GM19193 (cell line): Measurements from ENCODE around the gene RBM43.

Experiments used
- POLR2A ChIP-seq: IDR thresholded peaks from 4 replicates; pipeline ENCODE4 v1.6.1; 2011; ENCODE audit not compliant: insufficient read depth, insufficient read length; ENCODE audit errors: extremely low read depth

The RBM43 gene

DNA sequence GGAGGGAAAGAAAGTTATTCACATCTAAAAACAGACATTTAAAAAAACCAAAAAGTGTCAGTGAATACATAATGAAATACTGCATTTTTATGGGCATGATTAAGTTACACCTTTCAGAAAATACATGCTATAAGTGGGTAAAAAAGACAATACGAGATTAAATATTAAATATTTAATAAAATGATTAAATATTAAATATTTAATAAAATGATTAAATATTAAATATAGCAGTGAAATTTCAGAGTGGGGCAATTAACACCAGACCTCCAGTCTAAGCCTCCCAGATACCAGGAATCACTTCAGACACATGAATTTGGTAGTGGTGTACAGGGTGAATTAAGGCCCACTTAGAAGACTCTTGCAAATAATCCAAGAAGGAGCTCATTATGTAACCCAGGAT, 15.5 kb downstream of the RBM43 start:
- TF ChIP-seq POLR2A, result no peak

DNA sequence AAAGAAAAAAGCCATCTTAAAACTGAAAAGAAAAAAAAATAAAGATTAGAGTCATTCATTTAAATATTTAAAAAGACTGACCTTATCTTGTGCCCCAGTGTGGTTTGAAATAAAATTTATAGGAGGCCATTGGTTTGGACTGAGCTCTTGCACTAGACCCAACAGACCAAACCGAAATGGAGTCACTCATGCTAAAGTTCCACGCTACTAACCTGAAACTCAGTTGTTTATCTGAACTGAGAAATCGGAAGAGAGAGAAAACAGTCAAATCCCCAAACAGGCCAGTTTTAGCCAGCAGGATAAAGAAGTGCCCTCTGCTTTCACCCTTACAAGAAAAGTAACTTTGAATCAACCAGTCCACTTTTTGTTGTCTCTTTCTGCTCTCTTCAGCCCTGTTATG, 18.2 kb downstream of the RBM43 start:
- TF ChIP-seq POLR2A, result no peak

DNA sequence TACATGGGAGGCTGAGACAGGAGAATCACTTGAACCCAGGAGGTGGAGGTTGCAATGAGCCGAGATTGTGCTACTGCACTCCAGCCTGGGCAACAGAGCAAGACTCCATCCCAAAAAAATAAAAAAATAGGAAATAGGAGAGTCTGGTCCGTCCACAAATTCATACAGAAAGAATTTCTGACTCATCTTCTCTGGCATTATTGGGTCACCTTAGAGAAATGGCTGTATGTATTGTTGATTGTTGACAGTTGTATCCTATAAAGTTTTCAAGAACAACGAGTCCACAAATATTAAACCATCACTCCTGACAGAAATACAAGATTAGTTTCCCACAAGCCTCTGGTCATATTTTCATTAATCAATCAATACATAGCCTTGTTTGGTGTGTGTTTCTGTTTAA, 20.4 kb downstream of the RBM43 start:
- TF ChIP-seq POLR2A, result no peak

DNA sequence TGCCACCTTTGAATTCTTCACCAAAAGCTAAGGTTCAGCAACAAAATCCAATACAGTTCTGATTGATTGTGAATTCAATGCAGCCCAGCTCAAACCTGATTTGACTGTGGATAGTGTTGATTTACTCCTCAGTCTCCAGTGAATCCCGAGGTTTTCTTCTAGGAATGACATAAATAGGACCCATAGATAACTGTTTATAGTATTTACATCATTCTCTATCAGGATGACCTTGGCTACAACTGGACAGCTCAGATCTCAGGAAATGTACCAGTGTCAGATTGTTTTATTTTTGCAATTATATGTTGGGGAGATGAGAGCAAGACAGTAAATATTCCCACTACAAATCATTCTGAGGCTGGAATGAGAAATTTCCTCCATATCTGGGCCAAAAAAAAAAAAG, 21.2 kb downstream of the RBM43 start:
- no peak for TF ChIP-seq POLR2A

DNA sequence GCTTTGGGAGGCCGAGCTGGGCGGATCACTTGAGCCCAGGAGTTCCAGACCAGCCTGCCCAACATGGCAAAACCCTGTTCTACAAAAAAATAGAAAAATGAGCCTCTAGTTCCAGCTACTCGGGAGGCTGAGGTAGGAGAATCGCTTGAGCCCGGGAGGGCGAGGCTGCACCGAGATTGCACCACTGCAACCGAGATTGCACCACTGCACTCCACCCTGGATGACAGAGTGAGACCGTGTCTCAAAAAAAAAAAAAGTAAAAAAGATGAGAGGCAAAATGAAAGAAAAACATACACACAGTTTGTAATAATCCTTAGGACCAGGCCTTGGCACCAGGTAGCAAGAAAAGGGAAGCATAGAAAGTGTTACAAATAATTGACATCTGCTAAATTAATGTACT, 22.0 kb downstream of the RBM43 start:
- no peak for TF ChIP-seq POLR2A

DNA sequence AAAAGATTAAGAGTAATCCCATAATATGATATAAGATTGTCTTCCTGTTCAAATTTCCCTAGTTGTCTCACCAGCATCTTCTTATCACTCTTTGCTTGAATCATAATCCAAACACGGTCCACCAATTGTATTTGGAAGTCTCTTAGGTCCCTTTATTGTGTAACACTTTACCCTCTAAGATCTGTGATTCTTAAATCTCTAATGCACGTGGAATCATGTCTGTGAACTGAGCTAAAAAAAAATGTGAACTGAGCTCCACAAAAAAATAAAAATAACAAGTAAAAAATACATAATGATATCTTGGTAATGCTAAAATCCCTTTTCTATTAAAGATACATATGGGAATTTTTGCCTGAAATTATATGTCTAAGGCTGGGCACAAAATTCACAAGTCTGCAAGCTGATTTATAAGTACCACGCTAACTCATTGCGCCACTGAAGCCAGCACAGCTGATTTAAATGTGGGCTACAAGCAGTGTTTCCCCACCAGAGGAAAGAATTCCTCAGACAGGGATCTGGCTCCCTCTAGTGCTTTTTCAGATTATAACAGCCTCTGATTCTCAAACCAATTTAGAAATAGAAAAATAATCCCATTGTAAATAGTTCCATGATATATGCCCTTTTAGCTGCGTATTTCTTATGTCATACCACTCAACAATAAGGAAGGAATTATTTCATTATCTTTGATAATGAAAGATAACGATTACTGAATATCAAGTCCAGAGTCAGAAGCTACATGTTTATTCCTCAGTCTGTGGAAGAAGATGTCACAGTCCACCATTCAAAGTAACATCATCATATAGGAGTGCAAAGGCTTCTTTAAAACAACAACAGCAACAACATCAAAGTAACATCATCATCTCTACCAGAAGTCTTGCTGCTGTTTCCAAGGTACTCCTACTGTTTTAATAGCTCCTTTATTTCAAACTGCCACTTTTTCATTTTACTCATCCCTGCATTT, 22.9 kb downstream of the RBM43 start:
- TF ChIP-seq POLR2A, result no peak

DNA sequence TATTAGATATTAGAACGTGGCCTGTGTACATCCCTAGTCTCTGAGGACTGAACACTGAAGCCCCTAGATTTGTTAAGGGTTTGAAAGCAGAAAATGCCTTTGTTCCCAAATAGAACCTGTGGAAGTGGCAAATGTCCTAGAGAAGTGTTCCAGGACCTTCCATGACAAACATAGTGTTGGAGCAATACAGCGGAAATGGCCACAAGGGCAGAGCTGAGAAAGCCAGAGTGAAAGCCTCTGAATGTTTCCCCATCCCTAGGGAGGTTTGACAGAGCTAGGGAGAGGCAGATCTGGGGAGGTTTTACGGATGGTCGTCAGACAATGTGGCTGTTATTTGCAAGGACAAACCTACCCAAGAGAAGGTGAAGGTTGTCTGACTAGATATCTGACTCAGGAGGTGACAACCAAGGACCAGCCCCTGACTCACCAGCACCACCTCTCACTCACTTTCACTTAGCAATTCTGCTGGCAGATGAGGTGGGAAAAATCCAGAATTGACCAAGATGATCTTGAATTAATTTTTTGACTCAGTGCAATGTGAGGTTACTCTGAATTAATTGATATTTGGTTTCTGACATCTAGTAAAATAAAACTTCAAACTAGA, 24.1 kb downstream of the RBM43 start:
- TF ChIP-seq POLR2A, result no peak

DNA sequence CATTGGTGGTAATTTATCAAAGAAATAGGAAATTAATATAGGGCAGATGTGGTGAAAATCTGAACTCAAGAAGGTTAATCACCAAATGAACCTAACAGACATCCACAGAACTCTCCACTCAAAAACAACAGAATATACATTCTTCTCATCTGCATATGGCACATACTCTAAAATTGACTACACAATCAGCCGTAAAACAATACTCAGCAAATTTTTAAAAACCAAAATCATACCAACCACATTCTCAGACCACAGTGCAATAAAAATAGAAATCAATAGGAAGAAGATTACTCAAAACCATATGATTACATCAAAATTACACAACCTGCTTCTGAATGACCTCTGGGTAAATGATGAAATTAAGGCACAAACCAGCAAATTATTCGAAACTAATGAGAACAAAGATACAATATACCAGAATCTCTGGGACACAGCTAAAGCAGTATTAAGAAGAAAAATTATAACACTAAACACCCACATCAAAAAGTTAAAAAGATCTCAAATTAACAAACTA, 31.0 kb downstream of the RBM43 start:
- TF ChIP-seq POLR2A, result no peak

DNA sequence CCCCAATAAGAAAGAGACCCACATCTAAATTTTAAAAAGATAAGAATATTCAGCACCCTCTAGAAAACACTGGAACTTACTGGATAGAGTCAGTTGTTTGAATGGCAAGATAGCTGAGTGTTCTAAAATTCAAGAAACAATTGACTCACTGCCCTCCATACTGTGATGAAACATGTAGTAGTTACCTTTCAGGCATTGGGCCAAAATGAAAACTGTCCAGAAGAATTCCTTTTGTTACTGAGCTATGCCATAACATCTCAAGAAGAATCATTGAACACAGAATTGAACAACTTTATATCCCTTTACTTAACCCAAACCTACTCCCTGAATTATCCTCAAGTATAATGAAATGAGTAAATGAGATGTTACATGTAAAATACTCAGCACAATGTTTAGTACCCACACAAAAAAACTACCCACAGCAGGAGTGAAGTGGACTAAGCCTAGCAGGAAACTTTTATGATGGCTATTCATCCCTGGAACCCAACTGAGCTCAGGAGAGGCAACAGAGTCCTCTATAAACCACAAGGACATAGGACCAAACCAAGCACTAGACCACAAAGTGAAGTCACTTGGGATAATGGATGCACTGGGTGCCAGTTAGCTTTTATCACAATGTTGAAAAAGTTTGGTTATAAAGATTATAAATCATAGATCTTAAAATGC, 32.7 kb downstream of the RBM43 start:
- no peak for TF ChIP-seq POLR2A

DNA sequence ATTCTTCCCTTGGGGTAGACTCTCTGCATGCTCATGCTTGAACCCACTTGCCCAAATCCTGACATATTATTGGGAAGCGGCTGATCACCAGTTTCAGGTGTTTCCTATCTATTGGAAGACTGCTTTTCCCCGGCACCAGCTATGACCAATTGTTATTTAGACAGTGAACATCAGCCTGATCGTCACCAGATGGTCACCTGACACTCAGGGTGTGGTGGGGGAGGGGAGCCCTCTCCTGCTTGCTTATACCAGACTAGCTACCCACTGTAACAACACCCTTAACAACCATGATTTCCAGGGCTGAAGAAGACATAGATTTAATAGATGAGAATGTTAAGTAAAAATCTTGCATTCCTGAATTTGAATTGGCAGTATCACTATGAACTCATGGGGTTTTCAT, 44.3 kb downstream of the RBM43 start:
- no peak for TF ChIP-seq POLR2A

DNA sequence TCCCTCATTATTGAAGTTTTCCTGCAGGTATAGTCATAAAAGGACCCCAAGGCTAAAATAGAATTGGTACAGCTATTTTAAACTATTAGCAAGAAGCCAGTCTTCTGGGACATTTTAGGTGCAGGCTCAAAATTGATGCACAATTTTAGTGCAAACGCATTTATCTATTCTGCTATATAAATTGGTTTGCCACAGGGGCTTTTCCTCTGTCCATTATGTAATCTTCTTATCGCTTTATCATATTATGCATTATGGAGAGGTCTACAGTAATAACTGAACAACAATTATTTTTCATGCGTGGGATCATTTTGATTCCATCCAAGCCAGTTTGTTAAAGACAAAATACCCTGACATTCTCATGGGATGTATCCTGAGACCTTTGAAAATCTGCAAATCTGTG, 54.6 kb downstream of the RBM43 start:
- no peak for TF ChIP-seq POLR2A

DNA sequence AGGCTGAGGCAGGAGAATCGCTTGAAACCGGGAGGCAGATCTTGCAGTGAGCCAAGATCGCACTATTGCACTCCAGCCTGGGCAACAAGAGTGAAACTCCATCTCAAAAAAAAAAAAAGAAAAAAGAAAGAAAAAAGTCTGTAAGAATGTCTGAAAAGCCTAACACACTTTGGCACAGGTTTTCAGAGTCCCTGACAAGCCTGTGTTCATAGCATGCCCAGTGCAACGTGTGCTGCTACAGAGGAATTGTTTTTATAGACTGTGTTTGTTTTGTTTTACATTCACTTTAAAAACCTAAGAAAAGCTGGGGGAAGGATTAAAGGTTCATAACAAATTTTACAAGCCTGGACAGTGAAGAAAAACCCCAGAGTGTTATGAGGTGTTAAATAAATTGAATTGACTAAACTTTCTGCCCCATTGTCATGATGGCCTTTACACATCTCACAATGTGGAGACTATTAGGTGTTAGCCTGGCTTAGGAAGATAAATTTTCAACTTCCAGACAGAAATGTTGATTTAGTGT, 55.2 kb downstream of the RBM43 start:
- no peak for TF ChIP-seq POLR2A

DNA sequence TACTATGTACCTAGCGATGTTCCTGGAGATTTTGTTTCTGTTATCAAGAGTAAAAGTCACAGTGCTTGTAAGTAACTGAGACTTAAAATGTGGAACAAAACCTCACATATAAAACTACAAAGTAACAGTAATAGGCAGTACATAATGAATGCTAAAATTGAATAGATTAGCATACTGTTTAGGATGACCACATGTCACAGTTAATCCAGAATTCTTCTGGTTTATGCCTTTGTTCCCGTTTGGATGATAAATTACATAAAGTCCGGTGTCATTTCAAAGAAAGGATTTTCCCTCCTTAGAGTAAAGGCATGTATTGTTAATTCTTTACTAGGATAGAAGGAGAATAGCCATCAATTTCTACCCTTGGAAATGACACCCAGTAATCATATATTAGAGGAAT, 56.1 kb downstream of the RBM43 start:
- TF ChIP-seq POLR2A, result no peak

DNA sequence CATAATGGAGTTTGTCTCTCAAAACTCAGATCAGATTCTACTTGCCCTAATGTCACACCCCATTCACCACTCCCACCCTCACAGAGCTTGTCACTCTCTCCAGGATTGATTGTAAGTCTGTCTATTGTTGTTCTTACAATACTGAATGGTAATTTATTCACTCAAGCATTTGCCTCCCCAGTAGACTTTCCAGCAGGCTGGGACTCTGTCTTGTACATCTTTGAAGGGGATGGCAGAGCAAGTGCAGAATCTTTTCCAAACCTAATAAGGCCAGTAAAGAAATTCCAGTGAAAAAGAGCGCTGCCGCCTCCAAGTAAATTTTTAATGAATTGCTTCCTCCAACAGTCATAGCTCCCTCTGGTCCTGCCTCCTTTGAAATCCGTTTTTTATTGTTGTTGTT, 56.9 kb downstream of the RBM43 start:
- TF ChIP-seq POLR2A, result no peak

DNA sequence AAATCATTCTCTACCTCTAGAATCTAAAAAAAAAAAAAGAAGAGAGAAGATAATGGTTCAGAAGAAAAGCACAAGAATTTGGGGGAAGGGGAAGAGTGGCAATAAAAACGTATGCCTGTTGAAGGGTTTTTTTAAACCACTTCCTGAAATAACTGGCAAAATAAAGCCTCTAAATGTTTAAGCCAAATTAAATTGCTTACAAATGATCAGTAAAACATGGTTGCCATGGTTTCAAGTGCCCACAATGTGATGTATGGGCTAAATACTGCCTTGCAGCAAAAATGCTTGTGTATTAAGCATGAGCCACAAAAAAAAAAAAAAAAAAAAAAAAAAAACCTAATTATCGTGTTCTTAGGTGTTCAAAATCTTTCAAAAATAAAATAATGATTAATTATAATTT, 60.8 kb downstream of the RBM43 start:
- no peak for TF ChIP-seq POLR2A

DNA sequence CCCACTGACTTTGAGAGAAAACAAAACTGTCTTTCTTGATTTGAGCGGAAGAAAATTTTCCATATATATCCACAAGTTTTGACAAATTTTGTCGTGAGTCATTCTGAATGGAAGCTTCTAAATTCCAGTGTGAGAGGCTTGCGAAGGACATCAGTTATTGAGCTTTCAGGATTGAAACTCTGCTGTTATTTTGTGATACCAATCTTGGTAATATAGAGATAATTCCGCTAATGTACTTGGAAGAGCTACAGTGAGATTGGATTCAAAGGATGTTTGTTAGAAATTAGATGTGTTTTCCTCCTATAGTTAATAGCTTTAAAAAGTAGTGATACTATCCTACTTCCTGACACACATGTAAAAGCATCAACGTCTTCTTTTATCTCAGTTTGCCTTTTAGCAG, 61.4 kb downstream of the RBM43 start:
- TF ChIP-seq POLR2A, result no peak

DNA sequence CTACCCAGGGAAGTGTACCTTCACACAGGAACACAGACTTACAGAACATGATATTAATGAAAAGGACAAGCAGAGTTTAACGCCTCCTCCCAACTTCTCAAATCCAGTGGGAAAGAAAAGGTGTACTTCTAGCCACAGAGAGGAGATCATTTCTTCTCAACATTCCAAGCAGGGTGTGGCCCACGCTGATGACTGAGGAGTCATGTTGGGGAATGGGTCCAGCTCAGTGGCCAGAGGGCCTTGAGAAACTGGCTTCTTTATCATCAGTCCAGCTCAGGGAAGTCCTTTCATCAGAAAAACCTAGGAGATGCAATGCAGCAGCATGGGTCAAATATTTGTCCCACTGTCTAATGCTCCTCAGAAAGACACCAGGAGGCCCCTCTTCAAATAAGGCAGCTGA, 63.0 kb downstream of the RBM43 start:
- no peak for TF ChIP-seq POLR2A
